GM18498 (cell line): ENCODE data around the gene ARVCF.

Experiments
- ATAC-seq: cut with Tn5 transposase; IDR thresholded peaks from one replicate; pipeline ENCODE4 v1.9.1; 2021; ENCODE audit warnings: mild to moderate bottlenecking, moderate library complexity; ENCODE audit not compliant: unreplicated experiment

ARVCF gene

DNA sequence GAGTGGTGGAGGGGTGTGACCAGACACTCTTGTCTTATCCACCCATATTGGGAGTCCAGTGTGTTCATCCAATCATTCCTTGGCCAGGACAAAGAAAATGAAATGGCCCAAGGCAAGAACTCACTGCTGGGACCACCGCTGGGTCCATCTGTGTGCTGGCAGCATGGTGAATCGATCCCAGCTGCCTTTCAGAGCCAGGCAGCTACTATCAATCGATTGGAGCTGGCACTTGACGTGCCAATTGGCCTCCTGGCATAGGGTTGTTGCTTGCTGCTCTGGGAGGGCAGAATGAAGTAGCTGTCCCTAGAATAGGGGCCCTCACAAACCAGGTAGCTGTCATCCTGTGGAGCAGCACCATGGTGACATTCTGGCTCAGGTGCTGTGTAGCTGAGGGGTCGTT lies 1.4 kb upstream of the ARVCF start:
- no peak for ATAC-seq

DNA sequence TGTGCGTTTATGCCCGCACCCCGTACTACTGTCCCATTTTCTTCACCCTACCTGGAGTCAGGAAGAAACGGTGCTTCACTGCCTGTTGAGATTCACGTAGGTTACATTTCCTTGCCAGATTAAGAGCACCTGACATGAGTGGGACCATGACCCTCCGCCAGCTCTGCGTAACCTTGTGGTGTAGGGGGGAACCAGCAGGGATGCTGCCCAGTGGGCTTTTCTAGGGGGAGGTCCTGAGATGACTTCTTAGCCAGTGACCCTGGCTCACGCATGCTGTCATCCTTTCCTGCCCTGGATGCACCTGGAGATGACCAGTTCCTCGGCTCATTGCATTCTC lies 967 bp upstream of the ARVCF start:
- no peak for ATAC-seq

DNA sequence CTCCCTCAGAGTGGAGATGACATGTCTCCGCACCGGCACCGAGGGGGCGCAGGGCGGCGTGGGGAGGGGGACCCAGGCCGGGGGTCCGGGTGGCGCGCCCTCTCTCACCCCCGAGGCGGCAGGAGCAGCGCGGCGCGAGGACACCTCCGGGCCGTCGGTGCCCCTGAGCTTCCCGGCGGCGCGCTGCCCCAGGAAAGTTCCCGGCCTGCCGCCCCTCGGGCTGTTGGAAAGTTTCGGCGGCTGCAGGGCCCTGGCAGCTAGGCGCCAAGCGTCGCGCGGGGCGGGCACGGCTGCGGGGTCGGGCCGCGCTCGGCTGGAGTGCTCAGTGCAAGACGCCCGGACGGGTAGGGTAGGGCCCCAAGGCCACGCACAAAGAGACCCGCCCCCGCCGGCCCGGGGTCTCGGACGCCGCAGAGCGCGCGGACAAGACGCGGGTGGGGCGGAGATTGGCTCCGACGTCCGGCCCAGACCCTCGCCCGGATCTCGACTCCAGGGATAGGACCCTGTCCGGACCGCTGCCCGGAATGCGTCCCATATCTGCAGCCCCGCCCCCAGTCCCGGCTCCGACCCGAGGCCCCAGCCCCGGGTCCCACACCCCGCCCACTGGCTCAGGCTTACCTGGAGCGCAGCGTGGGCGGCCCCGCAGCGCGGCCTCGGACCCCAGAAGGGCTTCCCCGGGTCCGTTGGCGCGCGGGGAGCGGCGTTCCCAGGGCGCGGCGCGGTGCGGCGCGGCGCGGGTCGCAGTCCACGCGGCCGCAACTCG lies 471 bp downstream of the ARVCF start:
- ATAC-seq = no peak

DNA sequence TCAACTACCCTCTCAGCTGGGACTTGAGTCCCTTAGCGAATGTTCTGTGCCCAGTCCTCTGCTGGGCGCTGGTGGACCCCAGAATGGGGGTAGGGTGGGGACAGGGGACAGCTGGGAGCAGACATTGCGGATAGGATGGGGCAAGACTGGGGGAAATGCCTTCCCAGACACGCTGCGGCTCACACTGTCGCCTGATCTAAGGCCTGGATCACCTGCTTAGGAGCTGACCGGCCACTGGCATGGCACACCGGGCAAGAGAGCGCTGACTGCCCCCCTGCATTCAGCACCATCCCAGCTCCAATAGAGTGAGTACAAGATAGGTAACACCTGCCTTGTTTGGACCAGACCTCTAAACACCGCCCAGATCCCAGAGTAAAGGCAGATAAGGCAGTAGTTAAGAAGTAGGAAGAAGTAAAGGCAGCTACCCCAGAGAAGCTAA lies 1.4 kb downstream of the ARVCF start:
- ATAC-seq = no peak

DNA sequence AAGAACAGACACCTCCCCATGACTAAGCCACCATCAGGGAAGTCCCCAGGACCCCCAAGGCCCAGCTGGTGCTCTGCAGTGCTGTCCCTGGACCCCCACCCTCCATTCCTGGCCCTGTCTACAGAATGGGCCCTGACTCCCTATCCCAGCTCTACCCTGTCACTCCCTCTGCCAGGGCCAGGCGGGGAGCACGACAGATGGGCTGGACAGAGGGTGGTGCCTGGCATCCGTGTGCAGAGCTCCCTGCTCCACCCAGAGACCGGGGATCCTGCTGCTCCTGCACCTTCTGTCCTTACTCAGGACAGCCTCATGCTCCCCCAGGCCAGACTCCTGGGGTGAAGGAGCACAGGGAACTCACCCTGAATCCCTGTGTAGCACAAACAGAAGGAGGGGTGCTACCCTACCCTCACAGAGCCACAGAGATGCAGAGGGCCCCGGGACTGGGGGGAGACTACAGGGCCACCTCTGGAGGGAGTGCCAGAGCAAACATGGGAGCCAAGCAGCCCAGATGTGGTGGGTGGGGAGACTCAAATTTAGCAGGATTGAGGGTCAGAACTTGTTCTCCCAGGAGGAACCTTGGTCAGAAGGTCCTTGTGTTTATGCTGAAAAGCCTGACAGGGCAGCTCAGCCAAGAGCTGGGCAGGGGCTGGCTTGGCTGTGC lies 2.0 kb downstream of the ARVCF start:
- ATAC-seq = no peak

DNA sequence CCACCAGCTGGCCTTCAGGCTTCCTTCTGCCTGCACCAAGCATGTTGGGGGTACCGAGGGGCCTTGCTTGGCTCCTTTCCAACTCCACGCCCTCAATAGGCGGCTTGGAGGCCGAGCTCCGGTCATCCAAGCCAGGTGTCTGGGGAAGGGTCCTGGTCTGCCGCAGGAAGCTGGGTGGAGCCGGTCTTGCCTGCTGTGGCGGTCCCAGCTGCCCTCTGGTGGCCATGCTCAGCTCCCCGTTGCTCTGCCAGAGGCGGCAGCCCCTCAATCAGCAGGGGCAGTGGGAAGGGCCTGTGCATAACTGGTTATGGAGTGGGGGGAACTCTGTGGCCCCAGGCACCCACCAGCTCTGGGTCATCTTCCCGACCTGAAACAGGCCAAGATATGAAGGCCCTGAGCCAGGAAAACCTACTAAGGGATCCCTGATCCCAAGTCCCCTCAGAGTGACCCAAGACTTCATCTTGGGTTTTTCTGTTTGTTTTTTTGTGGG lies 3.2 kb downstream of the ARVCF start:
- no peak for ATAC-seq

DNA sequence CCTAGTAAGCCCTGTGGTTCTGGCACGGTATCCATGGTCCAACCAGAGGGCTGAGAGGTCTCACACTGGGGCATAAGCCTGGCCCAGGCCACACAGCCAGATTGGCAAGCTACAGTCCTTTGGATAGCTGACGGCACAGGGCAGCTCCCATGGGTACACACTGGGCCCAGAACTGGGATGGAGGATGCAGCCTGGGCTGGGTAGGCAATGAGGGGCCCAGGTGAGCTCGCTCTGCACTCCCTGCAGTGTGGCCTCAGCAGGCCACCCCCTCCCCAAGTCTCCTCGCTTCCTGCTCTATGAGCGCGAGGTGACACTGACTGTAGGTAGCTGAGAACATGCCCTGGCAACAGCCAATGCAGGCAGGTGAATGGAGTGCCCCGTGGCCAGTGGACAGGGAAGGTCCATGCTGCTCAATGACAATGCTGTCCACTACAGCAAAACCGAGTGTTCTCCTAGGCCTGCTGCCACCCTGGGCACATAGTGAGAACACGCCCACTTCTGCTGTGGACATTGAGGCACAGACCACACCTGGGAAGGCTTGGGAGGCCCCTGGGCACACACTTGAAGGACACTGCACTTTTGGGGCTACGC lies 3.8 kb downstream of the ARVCF start:
- ATAC-seq = no peak

DNA sequence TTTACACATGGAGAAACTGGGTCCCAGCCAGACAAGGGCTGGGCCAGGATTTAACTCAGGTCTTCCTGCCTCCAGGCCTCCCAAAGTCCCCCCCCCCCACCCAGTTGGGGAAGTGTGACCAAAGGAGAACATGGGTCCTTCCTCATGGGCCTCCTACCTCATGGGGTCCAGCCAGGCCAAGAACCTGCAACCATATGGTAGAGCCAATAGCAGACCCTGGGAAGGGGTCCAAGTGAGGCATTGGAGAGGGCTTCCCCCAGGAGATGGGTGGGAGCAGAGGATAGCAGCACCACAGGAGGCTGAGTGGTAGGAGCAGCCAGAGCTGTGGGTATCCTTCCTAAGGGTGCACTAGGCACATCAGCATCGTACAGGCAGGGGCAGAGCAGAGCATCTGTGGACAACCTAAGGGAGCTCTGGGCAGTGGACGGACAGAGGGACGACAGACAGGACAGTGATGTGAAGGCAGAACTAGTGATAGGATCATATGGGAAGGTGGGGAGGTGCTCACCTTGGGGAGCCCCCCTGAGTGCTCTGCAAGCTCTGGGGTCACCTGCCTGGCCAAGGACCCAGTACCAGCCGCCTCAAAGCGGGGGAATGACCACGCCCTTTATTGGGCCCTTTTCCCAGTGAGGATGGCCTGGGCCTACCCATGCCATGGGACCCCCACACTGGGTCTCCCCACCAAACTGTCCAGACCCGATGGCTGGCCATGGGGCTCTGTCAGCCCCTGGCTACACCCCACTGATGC lies 4.5 kb downstream of the ARVCF start:
- ATAC-seq = no peak

DNA sequence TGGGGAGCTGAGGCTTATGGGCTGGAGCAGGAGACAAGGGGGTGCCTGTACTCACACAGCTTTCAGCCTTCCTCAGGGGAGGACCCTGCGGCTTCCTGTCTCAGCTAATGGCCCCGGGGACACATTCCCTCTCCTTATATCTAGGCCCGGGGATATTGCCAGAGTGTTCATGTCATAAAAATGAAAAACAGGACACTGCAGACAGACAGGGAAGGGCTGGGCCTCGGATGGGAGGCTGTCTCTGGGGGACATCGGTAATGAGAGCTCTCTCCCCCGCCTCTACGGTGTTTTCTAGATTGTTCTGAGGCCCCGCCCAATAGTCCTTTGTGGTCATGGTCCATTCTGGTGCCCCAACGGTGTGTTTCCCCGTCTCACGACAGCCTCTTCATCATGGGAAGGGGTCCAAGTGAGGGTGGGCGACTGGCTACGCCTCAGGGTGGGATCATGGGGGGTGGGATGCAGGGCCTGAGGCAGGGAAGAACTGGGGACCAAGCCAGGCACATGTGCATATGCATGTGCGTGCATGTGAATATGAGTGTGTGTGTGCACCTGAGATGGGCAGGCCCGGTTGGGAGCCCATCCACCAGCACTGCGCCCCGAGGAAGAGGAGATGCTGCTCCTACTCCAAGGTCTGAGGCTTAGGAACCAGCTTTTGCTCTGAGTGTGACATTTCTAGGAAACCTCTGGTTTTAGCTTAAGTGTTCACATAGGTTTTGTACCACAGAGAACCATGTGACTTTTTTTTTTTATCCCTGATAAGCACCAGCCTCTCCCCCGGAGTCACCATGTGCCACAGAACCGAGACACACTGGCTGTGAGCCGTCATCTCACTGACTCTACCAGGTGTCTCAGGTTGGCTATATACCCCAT lies 5.3 kb downstream of the ARVCF start:
- no peak for ATAC-seq

DNA sequence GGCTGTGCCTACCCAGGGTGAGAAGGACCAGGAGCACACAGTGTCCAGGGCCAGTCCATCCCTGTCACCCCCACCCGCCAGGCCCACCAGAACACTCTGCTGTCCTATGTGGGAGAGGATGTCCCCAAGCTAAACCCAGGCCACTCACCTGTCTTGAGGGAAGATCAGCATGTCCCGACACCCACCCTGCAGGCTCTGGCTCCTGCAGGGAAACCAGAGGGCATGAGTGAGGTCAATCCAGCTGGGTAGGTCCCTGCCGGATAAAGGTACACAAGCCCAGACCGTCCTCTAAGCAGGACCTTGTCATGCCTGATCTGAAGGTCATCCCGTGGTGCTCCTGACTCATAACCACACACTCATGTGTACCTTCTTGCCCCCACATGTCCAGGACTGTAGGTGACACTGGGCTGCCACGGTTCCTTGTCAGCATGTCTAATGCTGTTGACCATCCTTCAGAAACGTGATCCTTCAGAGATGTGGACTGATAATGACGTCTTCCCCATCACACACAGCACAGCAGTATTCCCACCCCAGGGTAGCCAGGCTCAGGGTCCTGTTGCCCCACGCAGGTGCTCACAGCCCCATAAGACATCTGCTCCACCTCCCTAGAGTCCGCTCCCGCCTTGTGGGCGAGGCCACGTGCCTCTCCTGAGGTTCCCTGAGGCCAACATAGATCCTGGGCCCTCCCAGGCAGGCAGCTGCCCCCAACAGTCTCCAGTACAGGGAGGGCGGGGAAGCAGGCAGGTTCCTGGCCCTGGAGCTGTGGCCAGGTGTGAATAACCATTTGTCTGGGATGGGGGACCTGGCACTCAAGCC lies 6.1 kb downstream of the ARVCF start:
- ATAC-seq = no peak

DNA sequence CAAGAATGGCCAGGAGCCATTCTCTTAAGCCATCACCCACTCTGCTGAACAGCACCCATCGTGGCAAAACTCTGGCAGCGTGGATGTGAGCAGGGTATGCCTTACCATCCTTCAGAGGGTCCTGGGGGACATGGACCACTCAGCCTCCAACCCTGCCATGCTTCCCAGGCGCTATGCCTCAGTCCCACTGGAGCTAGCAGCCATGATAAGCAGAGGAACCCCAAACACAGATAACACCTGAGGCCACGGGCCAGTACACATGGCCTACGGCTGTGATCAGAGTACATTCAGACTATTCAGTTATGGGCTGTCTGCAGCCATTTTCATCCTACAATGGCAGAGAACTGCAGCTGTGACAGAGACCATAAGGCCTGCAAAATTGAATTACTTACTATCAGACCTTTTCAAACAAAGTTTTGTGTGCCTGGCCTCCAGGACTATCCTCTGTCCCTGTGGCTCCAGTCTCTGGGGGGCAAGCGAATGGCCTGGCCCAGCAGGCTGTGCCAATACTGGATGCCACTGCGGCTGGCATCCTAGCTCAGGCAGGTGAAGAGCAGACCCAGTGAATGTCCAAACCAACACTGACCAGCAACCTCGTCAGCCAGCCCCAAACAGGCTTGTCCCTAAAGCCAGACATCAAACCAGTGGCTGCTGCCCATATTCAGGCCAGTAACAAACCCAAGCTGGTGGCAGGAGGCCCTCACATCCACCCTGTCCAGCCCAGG lies 6.9 kb downstream of the ARVCF start:
- ATAC-seq = no peak

DNA sequence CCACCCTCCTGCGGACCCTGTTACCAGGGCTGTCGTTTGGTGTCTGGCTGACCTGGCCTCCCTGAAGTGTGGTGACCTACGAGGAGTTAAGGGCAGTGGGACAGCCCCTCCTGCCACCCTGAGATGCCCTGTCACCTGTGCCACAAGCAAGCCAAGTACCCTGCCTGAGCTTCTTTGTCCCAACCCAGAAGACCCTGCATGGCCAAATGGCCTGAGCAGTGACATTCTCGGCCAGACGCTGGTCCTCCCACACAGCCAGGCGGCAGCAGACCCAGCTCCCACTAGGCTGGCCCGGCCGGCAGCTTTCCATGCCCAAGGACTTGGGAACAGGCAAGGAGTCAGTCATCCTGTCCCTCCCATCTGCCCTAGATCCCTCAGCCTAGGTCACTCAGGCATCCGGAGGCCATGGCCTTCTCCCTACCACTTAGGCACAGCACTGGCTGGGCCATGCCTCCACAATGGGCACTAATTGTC lies 7.6 kb downstream of the ARVCF start:
- ATAC-seq = no peak

DNA sequence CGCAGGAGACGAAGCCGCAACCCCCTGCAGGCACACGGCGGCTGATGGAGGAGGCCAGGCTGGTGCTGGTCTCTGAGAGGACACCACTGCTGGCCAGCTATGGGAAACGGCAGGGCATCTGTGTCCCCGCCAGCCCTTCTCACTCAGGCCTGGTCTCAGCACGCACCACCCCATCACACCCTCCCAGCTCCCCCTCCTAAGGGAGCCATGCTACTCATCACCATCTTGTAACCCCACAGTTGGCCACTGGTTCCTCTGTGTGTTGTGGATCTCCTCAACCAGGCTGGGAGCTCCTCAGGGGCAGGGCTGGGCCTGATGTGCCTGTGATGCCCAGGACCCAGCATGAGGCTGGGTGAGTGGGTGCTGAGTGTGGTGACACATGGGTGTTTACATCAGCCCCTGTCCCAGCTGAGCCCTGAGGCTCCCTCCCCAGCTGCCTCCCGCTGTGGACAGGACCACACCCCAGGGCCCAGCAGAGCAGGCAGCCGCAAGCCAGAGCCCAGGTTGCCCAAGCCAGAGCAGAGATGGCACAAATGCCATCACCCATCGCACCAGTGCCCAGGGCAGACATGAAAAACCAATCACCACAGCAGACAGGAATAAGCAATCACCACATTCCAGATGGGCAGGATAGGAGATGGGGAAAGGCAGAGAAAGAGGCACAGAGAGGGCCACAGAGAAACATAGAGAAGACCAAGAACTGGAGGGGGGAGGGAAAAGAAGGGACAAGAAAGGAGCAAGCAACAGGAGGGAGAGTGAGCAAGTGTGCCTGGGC lies 8.2 kb downstream of the ARVCF start:
- no peak for ATAC-seq

DNA sequence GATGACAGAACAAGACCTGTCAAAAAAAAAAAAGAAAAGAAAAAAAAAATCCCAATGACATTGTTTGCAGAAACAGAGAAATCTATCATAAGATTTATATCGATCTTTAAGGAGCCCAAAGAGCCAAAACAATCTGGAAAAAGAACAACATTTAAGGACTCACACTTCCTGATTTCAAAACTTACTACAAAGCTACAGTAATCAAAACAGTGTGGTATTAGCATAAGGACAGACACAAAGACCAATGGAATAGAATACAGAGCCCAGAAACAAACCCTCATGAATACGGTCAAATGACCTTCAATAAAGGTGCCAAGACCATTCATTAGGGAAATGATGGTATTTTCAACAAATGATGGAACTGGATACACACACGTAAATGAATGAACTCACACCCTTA lies 12.2 kb downstream of the ARVCF start:
- no peak for ATAC-seq

DNA sequence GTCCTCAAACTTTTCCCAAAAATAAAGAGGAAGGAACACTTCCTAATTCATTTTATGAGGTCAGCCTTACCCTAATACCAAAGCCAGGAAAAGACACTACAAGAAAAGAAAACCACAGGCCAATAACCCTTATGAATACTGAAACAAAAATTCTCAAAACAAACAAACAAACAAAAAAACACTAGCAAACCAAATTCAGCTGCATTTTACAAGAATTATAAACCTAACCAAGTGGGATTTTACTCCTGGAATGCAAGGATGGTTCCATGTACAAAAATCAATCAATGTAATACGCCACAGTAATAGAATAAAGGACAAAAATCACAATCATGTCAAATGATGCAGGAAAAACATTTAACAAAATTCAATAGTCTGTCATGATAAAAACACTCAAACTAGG lies 13.3 kb downstream of the ARVCF start:
- ATAC-seq = no peak

DNA sequence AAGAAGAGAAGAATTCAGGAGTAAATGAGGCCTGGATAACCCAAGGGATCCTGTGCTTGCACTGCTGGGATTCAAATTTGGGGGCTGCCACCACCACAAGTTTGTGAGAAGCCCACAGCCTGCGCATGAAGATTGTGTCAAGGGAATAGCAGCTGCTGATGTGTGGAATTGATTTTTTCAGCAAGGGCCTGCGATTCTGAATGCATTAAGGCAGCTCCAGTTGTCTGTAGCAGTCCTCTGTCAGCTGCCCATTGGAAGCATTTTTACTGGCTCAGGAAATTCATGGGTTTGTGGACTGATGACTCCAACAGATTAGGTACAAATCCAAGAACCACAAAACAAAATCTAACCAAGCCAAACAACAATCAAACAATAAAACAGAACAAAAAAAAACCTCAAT lies 14.0 kb downstream of the ARVCF start:
- ATAC-seq = no peak

DNA sequence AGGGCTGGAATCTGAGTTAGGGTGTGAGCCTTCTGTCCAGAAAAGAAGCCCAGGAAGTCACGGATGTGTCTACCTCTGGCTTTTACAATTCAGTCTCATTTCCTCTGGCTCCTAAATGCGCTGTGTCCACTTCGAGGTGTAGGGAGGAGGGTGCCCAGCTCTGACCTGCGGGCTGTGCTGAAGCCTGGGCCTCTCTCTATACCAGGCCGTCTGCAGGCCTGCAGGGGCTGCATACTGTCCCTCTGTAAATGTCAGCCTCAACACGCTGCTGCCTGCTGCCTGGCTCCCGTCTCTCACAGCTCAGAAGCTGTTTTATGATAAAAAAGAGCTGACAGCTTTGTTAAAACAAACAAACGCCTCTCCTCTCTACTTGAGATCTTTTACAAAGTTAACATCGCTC lies 14.5 kb downstream of the ARVCF start:
- no peak for ATAC-seq

DNA sequence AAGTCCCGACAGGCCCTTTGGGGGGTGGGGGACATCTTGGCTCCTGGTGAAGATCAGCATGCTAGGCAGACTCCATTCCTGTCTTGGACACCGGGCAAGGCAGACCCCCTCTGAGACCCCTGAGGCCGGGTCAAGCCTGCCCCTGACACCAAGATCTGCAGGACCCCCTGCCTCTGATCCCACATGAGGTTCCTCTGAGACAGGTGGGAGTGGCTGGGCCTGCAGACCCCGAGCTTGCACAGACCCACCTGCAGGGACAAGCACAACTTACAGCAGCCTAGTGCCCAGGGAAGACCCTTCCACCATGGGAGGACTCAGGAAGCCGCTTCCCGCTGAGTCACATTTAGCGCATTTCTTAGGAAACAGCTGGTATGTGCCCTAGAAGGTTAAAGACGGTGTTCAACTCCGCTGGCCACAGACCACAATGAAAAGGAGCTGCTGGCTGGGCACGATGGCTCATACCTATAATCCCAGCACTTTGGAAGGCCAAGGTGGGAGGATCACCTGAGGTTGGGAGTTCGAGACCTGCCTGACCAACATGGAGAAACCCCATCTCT lies 15.5 kb downstream of the ARVCF start:
- no peak for ATAC-seq
